Activated T-cell treated with anti-CD3 and anti-CD28 coated beads, Interleukin-2, amount 50 U/mL, for 72 hours (primary cell): Measurements from ENCODE around the gene POM121L2. TPM values are rescaled to one million over a fixed set of nuclear protein-coding genes. Genes with fewer than 3 reads are reported as not detected.
A peak's percentile ranks its signal among the peaks of the same experiment; 100 is the strongest.
"Not testable (repeated sequence)": the region's sequence is repeated elsewhere in the genome, so short reads cannot be mapped to it uniquely, and the experiment has no call there.

ENCODE experiments used
- ATAC-seq, 2 donors: fragments of 150-1000 bp; cut with Tn5 transposase; replicated peaks in 1 of 2; 2 replicates each; pipeline ENCODE4 v1.10.0; 2021; ENCODE audit warnings: moderate library complexity in 2 of 2, mild to moderate bottlenecking in 1 of 2
- DNase-seq, 2 donors: peaks; one replicate each; pipeline ENCODE4 v3.0.0; 2021 to 2022; ENCODE audit warnings: mixed read lengths in 1 of 2
- H3K27ac Mint-ChIP-seq: one replicate; pipeline ENCODE4 v1.8.0; 2022; ENCODE audit warnings: mild to moderate bottlenecking, moderate library complexity, mixed read lengths
- H3K27me3 Mint-ChIP-seq: one replicate; pipeline ENCODE4 v1.8.0; 2022; ENCODE audit warnings: low read depth, mixed read lengths
- H3K36me3 Mint-ChIP-seq, 2 donors: one replicate each; pipeline ENCODE4 v1.8.0; 2022; ENCODE audit warnings: mixed read lengths in 2 of 2, mild to moderate bottlenecking in 1 of 2; ENCODE audit not compliant: insufficient read depth in 2 of 2
- H3K4me1 Mint-ChIP-seq: one replicate; pipeline ENCODE4 v1.8.0; 2022; ENCODE audit warnings: low read depth, mixed read lengths
- H3K4me3 Mint-ChIP-seq, 2 donors: one replicate each; pipeline ENCODE4 v1.8.0; 2022; ENCODE audit warnings: mild to moderate bottlenecking in 2 of 2, mixed read lengths in 2 of 2, moderate library complexity in 2 of 2
- H3K9me3 Mint-ChIP-seq, 2 donors: one replicate each; pipeline ENCODE4 v1.8.0; 2022; ENCODE audit warnings: mixed read lengths in 2 of 2
- total RNA-seq, 2 donors: library from RNA; stranded (reverse); gene quantifications; one replicate each; pipeline ENCODE4 v1.2.3, GENCODE V29; 2022

The POM121L2 gene
- total RNA-seq, 2 donors from 2014 or later: not detected

DNA sequence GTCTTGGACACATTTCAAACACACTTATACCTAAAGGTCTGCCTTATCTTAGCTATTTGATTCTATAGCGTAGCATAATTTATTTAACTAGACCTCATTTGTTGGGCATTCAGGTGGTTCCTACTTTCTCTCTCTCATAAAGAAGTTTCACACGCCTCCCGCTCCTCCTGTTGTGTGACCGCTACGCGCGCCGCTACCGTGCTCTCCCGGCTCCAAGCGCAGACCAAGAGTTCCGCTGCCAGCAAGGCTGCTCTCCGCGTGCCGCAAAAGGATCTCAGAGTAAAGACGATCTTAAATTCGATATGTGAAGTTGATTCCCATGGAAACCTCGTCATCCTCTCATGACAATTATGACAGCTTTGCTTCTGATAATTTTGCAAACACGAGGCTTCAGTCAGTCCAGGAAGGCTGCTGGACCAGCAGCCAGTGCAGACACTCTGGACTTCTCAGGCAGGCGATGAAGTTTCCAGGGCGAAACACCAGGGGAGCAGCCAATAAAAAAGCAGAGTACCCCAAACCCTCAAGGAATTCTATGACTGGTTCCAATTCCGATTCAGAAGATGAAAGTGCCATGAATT is 44.1 kb downstream of the POM121L2 start:
- H3K36me3 Mint-ChIP-seq: peaks cover 0 to 2% of the 10 kb centered on the region in 2 donors
- peak overlapping the region in 1 of 2 donors; percentile 20 for H3K4me3 Mint-ChIP-seq
- H3K4me1 Mint-ChIP-seq: peaks cover 8% of the 10 kb centered on the region
- H3K9me3 Mint-ChIP-seq: no peaks in the 10 kb centered on the region
- no peak overlapping the region for H3K27ac Mint-ChIP-seq
- DNase-seq (no peak), ATAC-seq (no peak)
- peaks cover 54% of the 10 kb centered on the region for H3K27me3 Mint-ChIP-seq

DNA sequence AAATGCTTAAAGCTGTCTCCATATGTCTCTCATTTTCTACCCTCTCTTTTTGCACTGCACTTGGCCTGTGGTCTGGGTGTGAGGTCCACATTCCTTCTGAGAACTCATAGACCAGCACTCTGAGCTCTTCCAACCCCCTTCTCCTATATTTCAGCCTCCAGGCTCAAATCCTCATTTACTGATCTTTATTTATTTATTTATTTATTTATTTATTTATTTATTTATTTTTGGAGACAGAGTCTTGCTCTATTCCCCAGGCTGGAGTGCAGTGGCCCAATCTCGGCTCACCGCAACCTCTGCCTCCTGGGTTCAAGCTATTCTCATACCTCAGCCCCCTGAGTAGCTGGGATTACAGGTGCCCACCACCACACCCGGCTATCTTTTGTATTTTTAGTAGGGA is 45.1 kb downstream of the POM121L2 start:
- not testable (repeated sequence) for H3K36me3 Mint-ChIP-seq, H3K4me1 Mint-ChIP-seq, H3K4me3 Mint-ChIP-seq, ATAC-seq, H3K9me3 Mint-ChIP-seq, DNase-seq, H3K27ac Mint-ChIP-seq
- peaks cover 54% of the 10 kb centered on the region for H3K27me3 Mint-ChIP-seq

DNA sequence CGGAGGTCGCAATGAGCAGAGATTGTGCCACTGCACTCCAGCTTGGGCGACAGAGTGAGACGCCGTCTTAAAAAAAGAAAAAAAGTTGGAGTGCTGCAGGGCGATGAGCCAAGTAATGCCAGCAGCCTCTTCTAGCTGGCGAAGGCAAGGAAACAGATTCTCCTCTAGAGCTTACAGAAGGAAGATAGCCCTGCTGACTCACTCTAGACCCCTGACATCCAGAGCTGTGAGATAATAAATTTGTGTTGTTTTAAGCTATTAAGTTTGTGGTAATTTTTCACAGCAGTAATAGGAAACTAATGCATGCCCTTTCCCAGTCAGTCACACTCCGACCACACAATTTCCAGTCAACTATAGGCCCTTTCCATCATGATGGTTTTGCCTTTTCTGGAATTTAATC is 48.2 kb downstream of the POM121L2 start:
- ATAC-seq: no peak
- Mint-ChIP-seq H3K27ac (no peak overlapping the region), H3K36me3 (peaks cover 0 to 4% of the 10 kb centered on the region in 2 donors), H3K4me3 (no peak overlapping the region), H3K27me3 (peaks cover 49% of the 10 kb centered on the region), H3K9me3 (no peaks in the 10 kb centered on the region), H3K4me1 (peaks cover 8% of the 10 kb centered on the region)
- DNase-seq: no peak

DNA sequence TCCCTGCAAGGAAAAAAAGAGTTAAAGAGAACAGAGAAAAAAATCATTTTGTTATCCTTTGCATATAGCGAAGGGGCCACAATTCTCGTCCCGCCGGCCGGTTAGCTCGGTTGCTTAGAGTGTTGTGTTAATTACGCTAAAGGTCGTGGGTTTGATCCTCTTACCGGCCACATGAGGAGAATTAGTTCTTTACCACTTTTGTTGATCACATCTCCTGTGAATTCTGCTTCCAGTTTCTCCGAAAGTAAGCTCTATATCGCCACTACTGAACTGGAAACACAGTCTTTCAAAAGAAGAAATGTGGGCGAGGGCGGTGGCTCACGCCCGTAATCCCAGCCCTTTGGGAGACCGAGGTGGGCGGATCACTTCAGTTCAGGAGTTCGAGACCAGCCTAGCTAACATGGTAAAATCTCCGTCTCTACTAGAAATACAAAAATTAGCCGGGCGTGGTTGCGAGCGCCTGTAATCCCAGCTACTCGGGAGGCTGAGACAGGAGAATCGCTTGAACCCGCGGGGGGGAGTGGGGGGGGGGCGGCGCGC is 51.2 kb downstream of the POM121L2 start:
- H3K27me3 Mint-ChIP-seq: peaks cover 59% of the 10 kb centered on the region
- H3K4me3 Mint-ChIP-seq: no peak overlapping the region
- no peak for DNase-seq
- ATAC-seq: no peak
- no peaks in the 10 kb centered on the region for H3K9me3 Mint-ChIP-seq
- H3K36me3 Mint-ChIP-seq: peaks cover 0 to 2% of the 10 kb centered on the region in 2 donors
- no peak overlapping the region for H3K27ac Mint-ChIP-seq
- H3K4me1 Mint-ChIP-seq: no peaks in the 10 kb centered on the region

DNA sequence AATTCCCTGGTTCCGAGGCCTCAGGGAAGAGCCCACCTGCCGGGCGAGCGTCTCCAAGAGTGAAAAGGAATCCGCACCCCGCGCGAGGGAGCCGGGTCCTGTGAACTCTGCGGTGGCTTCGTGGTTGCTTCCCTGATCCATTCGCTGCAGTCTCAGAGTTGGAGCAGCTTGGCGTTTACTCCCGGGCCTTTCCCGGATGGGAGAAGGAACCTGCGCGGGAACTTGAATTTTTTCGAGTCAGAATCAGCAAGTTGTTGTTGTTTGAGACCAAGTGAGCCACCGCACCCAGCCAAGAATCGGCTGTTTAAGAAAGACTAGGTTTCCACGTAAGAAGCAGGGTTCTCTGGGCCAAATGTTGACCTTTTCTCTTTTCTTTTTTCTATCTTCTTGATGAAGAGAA is 51.7 kb downstream of the POM121L2 start:
- Mint-ChIP-seq H3K36me3 (peaks cover 0 to 2% of the 10 kb centered on the region in 2 donors), H3K27ac (no peak overlapping the region), H3K4me3 (no peak overlapping the region), H3K4me1 (no peaks in the 10 kb centered on the region), H3K9me3 (no peaks in the 10 kb centered on the region), H3K27me3 (peaks cover 64% of the 10 kb centered on the region)
- ATAC-seq: no peak
- DNase-seq: no peak

Other genes starting within 250 kb of the POM121L2 start
- gene PRSS16, start 64.6 kb downstream of the POM121L2 start, total RNA-seq: 1 to 10 TPM; 5.3 to 5.6 TPM
- gene ZNF391, start 76.5 kb upstream of the POM121L2 start, total RNA-seq: 10 to 100 TPM in 1 of 2 donors, 1 to 10 TPM in 1; 3.9 to 10.1 TPM
- 10 to 100 TPM; 12.3 to 13.1 TPM for gene ZNF184, start 160.8 kb upstream of the POM121L2 start, total RNA-seq